DMS 273 treated with DMSO at 0.1 percent for 48 hours (cell line): ENCODE results near the gene ZNRF1.
A peak's percentile ranks its signal among the peaks of the same experiment; 100 is the strongest.
"Not testable (repeated sequence)": the region's sequence is repeated elsewhere in the genome, so short reads cannot be mapped to it uniquely, and the experiment has no call there.

ENCODE experiments used
- DNase-seq: peaks from one replicate; lab custom pipeline; 2025; lab: John Stamatoyannopoulos, UW

The ZNRF1 gene

DNA sequence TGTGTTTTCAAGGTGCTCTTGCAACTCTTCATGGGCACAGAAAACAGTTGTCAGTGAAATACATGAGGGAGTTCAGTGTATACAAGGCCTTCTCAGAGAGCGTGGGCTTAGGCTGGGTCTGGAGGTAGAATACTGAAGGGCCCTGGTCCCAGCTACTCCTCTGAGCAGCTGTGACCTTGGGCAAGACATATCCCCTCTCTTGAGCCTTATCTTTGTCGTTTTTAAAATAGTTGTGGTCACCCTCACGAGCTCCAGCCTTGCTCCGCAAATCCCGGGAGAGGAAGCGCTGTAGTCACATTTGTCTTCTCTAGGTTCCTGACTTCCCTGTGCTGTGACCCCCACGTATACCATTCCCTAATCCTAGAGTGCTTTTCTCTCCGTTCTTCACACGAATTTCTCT lies 3.6 kb downstream of the ZNRF1 start:
- no peak for DNase-seq

DNA sequence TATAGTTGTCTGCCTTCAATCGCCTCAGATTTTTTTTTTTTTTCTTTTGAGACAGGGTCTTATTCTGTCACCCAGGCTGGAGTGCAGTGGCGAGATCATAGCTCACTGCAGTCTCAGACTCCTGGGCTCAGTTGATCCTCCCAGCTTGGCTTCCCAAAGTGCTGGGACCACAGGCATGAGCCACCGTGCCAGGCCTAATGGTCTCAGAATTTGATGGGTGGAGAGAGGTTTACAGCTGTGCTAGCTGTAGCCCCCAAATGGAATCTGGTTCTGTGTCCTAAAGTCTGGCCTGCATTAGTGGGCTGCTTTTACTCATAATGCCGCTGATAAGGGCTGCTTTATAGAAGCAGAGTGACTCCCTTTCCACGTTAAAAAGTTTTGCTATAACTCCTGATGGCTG lies 5.1 kb downstream of the ZNRF1 start:
- DNase-seq = no peak

DNA sequence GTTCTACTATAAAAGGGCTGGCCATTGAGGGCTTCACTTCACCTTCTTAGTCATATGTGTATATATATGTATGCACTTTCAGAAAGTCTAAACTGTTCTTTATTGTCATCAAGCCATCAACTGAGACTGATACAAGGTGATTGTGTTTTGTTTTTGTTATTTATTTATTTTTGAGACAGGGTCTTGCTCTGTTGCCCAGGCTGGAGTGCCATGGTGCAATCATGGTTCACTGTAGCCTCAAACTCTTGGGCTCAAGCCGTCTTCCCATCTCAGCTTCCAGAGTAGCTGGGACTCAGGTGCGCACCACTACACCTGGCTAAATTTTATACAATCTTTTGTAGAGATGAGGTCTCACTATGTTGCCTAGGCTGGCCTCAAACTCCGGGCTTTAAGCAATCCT lies 5.6 kb downstream of the ZNRF1 start:
- no peak for DNase-seq

DNA sequence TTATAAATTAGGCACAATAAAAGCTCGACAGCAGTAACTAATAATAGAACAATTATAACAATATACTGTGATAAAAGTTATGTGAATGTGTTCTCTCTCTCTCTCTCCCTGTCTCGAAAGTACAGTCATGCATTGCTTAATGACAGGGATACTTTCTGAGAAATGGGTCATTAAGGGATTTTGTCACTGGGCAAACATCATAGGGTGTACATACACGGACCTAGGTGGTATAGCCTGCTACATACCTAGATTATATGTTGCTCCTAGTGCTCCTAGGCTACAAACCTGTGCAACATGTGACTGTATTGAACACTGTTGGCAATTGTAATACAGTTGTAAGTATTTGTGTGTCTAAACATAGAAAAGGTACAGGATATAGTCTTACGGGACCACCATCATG lies 6.9 kb downstream of the ZNRF1 start:
- DNase-seq = no peak

DNA sequence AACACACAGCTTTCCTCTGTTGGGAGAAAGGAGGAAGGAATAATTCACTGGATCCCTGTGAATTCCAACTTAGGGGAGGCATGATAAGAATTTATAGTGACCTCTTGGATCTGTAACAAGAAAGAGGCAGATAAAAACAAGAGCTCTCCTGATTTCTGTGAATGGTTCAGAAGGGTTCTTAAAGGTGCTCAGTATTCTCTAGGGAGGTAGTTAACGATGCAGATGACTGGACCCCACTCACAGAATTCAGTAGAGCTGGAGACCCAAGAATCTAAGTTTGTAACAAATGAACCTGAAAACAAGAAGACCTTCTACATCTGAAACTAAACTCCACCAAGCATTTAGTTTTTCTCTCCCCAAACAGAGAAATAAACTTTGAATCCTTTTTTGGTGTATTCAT lies 8.6 kb downstream of the ZNRF1 start:
- no peak for DNase-seq

DNA sequence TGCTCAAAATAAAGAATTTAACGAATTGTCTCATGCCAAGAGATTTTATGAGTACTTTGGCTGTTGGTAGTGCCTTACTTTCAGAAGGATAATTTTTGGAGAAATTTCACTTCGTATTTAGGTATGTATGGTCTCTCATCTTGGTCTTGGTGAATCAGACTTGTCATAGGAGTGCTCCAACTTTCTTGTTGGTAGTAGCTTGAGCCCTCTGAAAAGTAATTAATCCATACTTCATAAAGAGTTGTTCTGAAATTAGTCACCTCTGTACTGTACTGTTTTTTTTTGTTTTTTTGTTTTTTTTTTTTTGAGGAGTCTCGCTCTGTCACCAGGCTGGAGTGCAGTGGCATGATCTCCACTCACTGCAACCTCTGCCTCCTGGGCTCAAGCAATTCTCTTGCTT lies 11.6 kb downstream of the ZNRF1 start:
- DNase-seq = no peak

DNA sequence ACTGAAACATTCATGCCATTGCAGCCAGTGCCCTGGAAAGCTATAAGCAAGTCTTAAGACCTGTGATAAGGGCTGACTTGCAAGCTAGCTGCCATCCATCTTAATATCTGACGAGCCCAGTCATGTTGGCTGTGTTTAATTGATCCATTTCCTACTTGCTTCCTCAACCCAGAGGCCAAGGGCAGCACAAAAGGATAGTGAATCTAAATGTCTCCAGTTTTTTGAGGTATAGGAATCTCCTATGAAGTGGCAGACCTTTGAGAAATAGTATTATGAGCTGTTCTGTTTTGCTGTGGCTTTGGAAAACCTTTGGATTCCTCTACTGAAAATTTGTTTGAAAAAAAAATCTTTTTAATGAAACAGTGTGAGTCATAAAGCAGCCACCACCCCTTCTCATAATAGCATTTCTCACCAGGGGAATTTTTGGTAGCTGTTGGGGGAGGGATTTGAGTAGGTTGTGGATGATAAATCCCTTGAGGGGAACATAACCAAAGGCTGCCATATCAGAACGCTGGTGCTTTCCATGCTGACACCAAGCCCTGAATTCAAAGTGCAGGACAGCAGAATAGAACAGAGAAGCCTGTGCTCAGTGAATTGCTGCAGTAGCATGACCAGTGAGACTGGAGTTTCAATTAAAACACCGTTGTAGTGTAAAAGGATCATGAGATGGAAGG lies 12.9 kb downstream of the ZNRF1 start:
- peak; percentile 15 for DNase-seq

DNA sequence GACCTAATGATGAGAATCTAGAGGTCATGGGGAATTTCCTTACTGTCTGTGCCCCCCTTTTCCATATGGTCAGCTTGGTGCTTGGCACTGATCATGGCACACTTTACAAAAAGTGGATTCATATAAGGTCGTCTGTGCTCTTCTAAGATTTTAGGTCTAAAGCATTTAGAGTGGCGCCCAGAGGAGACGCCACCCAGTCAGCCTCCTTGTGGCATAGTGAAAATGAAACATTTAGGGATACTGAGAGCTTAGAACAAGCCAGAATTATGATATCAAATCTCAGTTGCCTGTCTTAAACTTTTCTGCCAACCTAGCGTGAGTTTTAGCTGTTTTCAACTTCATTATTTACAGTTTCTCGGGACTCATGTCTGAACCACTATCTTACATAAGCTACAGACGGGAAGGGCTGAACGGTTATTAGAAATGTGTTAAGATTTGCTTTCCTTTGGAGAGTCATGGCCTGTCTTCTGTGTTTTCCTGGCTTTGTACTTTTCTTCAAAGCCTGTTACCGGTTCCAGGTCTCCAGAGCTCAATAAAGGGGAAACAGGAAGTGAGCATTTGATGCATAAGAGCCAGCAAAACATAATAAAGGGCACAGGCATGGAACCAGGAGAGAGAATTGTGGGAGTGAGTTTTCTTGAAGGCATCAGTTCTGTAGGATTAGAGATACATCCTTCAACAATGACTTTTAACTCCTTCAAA lies 13.7 kb downstream of the ZNRF1 start:
- DNase-seq = no peak

DNA sequence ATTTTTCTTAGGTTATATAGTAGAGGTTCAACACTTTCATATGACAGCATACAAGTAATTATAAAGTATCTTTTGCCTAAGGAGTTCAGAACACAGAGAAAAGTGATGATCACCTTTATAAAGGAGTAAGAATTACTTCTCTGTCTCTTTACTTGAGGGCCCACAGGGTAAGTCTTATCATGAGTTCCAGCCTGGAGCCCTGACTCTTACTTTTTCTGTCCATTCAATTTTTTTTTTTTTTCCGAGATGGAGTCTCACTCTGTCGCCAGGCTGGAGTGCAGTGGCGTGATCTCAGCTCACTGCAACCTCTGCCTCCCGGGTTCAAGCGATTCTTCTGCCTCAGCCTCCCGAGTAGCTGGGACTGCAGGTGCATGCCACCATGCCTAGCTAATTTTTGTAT lies 14.3 kb downstream of the ZNRF1 start:
- not testable (repeated sequence) for DNase-seq

DNA sequence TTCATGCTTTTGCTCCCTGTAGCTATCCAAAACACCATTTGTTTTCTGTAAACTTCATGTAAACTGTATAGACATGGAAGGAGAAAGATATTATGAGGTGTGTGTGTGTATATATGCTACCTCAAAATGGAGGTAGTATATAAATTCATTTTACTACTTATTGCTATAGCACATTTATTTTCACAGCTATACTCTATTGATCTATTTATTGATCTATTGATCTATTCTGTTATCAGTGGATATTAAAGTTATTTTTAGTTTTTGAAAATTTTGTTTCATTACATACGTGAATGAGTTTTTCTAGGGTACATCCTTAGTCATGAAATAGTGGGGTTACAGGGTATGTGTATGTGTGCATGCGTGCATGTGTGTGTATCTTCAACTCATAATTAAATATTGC lies 15.5 kb downstream of the ZNRF1 start:
- DNase-seq = no peak

DNA sequence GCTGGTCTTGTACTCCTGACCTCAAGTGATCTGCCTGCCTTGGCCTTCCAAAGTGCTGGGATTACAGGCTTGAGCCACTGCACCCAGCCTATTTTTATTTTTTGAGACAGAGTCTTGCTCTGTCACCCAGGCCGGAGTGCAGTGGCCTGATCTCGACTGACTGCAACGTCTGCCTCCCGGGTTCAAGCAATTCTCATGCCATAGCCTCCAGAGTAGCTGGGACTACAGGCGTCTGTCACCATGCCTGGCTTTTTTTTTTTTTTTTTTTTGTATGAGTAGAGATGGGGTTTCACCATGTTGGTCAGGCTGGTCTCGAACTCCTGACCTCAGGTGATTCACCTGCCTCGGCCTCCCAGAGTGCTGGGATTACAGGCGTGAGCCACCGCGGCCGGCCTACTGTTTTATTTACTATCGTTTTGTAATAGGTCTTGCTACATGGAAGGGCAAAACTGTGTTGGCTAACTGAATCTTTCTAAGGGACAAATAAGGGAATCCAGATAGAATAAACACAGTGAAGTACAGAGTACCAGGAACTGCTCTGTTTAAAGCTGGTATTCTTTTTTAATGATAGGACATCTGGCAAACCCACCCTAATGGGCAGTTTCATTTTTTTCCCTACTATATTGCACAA lies 17.7 kb downstream of the ZNRF1 start:
- not testable (repeated sequence) for DNase-seq

DNA sequence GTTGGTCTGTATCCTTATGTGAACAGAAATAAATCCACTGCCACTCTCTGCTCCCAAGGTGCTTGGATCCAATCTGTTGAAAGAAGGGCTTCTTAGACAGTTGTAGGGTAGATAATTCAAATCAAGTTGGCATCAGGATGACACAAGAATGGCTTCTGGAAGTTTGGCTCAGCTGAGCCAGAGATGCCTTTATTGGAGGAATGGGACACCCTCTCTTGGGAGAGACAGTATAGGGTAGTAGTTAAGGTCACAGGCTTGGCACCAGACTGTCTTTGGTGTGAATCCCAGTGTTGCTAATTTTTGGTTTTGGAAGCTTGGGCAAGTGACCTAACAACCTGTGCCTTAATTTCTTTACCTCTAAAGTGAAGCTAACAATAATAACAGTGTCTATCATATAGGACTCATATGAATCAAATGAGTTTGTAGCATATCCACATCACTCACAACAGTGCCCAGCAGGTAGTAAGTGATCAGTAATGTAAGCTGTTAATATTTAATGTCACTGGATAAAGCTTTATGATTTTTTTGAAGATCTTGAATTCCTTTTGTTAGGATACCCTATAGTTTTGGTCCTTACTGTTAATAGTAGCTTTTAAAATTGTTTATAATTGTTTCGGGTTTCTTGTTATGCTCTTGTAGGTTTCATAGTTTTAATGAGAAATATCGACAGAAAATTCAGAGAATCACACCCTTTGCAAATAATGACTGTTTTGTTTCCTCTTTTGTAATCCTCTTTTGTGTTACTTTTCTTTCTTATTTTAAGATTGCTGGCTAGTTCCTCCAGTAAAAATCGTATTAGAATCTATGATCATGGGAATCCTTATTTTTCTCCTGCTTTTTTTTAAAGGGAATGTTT lies 19.1 kb downstream of the ZNRF1 start:
- no peak for DNase-seq

DNA sequence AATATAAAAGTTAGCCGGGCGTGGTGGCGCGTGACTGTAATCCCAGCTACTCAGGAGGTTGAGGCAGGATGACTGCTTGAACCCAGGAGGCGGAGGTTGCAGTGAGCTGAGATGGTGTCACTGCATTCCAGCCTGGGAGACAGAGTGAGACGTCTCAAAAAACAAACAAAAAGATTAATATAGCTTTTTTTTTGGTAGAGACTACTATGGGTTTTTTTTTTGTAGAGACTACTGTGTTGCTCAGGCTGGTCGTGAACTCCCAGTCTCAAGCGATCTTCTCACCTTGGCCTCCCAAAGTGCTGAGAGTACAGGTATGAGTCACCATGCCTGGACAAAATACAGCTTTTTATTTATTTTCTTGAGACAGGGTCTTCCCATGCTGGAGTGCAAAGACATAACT lies 20.2 kb downstream of the ZNRF1 start:
- no peak for DNase-seq

DNA sequence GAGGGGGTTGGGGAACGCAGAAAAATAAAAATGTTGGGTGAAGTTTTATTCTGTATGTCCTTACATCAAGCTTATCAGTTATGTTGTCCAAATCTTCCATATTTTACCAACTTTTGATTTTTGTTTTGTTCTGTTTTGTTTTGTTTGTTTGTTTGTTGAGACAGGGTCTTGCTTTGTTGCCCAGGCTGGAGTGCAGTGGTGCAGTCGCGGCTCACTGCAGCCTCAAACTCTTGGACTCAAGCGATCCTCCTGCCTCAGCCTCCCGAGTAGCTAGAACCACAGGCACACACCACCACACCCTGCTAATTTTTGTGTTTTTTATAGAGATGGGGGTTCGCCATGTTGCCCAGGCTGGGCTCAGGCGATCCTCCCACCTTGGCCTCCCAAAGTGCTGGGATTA lies 20.8 kb downstream of the ZNRF1 start:
- no peak for DNase-seq

DNA sequence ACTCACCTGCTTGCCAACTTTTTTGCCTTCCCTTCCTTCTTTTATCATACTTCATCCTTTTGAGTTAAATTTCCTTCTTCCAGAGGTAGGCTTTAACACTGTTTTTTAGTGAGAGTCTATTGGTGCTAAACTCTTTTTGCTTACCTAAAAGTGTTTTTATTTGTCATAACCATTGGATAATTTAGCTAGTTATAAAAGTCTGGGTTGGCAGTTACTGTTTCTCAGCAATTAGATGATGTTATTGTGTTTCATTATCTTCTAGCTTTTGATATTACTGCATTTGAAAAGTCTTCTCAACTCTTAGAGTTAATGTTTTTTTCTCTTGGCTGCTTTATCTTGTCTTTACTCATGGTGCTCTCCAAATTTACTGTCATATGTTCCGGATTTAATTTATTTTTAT lies 22.6 kb downstream of the ZNRF1 start:
- DNase-seq = no peak

DNA sequence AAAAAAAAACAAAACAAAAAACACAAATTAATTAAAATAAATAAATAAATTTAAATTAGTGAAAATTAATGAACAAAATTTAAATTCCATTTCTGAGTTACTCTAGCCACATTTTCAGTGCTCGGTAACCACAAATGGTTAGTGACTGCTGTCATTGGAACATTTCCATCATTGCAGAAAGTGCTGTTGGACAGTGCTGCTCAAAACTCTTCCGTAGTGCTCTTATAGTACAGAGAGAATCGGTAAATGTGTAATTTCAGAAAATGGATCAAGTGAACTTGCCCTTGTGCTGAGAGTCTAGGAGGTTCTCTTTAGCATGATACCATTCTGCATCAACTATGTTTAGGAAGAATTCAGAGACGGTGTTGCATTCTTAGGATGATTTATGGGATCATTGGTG lies 23.7 kb downstream of the ZNRF1 start:
- DNase-seq = no peak

DNA sequence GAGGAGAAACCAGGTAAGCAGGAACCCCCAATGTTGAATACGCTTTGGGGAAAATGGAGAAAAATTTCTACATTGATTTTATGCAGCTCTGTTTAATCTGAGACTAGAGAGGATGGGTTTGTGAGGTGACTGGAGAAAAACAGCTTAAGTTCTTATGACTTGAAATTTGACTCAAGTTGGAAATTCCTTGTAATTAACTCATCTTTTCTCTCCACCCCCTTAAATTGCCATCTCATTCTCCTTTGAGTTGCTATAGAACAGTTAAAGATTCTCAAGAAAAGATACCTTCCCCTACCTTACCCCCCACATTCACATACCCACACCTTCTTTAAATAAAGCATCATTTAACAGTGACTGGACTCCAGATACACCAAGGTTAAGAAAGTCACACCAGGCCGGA lies 24.2 kb downstream of the ZNRF1 start:
- no peak for DNase-seq

DNA sequence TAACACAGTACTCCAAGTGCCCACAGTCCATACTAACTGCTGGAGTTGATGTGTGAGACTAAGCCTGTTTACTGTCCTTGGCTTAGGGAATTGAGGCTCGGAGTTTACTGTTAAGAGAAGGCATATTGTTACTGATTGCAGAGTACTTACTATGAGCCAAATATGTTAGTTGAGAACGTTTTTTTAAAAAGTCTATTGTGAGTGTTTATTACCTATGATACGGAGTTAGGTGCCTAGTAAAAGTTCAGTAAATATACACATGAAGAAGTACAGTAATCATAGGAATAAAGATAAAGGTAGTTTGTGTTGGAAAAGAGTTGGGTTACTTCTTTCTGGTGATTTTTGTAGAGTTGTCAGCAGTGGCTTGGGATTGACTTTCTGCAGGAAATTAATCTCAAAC lies 25.4 kb downstream of the ZNRF1 start:
- DNase-seq = no peak

DNA sequence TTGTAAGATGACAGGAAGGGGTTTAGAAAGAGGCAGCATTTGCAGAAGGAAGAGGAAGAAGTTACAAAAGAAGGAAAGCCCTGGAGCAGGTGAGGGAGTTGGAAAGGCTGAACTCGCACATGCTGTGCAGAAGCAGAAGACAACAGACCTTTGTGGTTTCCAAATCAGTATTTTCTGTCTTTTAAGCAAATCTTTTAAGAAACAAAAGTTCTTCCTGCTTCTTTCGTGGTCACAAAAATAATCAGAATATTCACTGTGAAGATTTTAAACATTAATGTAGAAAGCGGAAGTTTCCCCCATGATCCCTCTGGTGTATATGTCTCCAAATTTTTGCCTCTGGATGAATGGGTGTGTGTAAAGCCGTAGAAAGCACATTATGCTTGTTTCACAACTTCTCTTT lies 25.8 kb downstream of the ZNRF1 start:
- DNase-seq = no peak

DNA sequence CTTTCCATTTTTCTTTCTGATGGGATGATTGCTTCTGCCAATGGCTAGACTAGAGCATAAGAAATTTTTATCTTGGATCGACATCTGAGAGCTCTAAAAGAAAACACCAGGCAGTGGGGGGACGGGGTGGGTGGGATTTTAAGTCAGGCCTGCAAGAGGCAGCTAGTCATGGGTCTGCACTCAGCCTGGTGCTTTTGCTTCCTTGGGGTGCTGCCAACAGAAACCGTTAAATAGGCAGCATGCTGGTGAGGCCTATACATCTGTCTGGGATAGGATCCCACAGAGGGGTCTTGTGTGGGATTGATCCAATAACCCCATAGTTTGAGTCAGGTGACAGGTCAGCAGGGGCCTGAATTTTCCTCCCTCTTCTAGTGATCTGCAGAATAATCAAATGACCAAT lies 26.9 kb downstream of the ZNRF1 start:
- peak; percentile 50 for DNase-seq

DNA sequence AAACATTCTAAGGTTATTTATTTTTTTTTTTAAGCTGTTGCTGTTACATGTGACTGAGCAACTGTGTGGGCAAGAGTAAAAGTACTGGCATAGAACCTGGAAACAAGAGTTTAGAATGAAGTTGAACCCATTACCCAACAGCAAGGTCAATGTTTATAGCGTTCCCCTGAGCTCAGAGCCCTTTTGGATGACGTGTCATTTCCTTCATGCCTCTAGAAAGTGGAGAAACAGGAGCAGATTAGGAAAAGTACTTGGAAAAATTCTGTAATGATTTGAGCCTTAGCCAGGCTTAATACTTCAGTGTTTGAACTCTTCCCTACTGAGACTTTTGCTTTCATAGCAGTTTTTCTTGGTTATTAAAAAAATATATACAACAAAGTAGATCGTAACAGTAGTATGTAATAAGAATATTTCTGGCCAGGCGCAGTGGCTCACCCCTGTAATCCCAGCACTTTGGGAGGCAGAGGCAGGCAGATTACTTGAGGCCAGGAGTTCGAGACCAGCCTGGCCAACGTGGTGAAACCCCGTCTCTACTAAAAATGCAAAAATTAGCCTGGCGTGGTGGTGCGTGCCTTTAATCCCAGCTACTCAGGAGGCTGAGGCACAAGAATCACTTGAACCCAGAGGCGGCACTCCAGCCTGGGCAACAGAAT lies 27.5 kb downstream of the ZNRF1 start:
- not testable (repeated sequence) for DNase-seq

DNA sequence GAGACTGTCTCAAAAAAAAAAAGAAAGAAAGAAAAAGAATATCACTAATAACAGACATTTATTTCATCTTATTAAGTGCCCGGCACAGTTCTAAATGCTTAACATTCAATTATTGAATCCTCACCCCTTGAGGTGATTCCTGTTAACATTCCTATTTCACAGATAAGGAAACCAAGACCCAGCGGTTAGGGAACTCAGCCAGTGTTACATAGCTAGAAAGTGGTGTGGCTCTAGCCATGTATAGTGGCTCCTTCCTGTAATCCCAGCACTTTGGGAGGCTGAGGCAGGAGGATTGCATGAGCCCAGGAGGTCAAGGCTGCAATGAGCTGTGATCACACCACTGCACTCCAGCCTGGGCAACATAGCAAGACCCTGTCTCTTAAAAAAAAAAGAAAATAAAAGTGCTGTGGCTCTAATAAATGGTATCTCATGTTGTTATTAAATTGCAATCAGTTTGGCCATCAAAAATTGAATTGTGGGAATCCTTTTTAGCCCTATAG lies 28.1 kb downstream of the ZNRF1 start:
- no peak for DNase-seq
